ENCODE measurements around the gene NUDC. TPM values are rescaled to one million over a fixed set of nuclear protein-coding genes. Genes with fewer than 3 reads are reported as not detected.

NUDC gene
- total RNA-seq, 5 donors from 2014 or later (not counting 1 experiment from before 2014, with no cell fraction given) = 39.1 to 45.7 (median 43.2) TPM

GRCh38 chr1:26909951-26910342 lies 11.6 kb upstream of the NUDC start:
- POLR2A ChIA-PET = no interaction called here
- Histone ChIP-seq H3K27me3 (replicated peaks in 1 of 2; ENCODE audit: control insufficient read depth in 2 of 2, extremely low read depth in 1 of 2, insufficient read depth in 2 of 2, low read length in 1 of 2) (peaks cover 0 to 15% of the 10 kb centered on the region in 2 experiments), H3K27ac (ENCODE audit: low read length) (no peak overlapping the region), H3K9me3 (no peaks in the 10 kb centered on the region), H3K36me3 (ENCODE audit: control insufficient read depth in 2 of 2, extremely low read depth in 1 of 2, insufficient read depth in 1 of 2, low read length in 1 of 2) (no peaks in the 10 kb centered on the region), H3K4me3 (ENCODE audit: control insufficient read depth in 1 of 2, extremely low read depth in 1 of 2, low read length in 1 of 2) (no peak overlapping the region), H3K4me1 (ENCODE audit: control insufficient read depth in 1 of 2, extremely low read depth in 1 of 2, insufficient read depth in 2 of 2, low read length in 2 of 2) (no peaks in the 10 kb centered on the region)
- DNase-seq (no peak), ATAC-seq (replicated peaks in 1 of 4) (no peak)
- no peaks in the 10 kb centered on the region for H3K9me3 Mint-ChIP-seq
- CTCF ChIA-PET = no interaction called here
- WGBS (ENCODE audit: insufficient coverage) = 67% methylated on average over 2 of the region's 3 CpGs
- peaks cover 0 to 10% of the 10 kb centered on the region in 2 donors for H3K27me3 Mint-ChIP-seq
- no peaks in the 10 kb centered on the region for H3K36me3 Mint-ChIP-seq
- H3K4me3 Mint-ChIP-seq = no peak overlapping the region
- H3K27ac Mint-ChIP-seq = no peak overlapping the region
- H3K4me1 Mint-ChIP-seq = no peaks in the 10 kb centered on the region

GRCh38 chr1:26910343-26911160 lies 11.0 kb upstream of the NUDC start:
- Histone ChIP-seq H3K27me3 (replicated peaks in 1 of 2; ENCODE audit: control insufficient read depth in 2 of 2, extremely low read depth in 1 of 2, insufficient read depth in 2 of 2, low read length in 1 of 2) (peaks cover 0 to 19% of the 10 kb centered on the region in 2 experiments), H3K4me1 (ENCODE audit: control insufficient read depth in 1 of 2, extremely low read depth in 1 of 2, insufficient read depth in 2 of 2, low read length in 2 of 2) (no peaks in the 10 kb centered on the region), H3K9me3 (no peaks in the 10 kb centered on the region), H3K4me3 (ENCODE audit: control insufficient read depth in 1 of 2, extremely low read depth in 1 of 2, low read length in 1 of 2) (no peak overlapping the region), H3K36me3 (ENCODE audit: control insufficient read depth in 2 of 2, extremely low read depth in 1 of 2, insufficient read depth in 1 of 2, low read length in 1 of 2) (no peaks in the 10 kb centered on the region), H3K27ac (ENCODE audit: low read length) (no peak overlapping the region)
- Mint-ChIP-seq H3K9me3 (no peaks in the 10 kb centered on the region), H3K27ac (no peak overlapping the region), H3K27me3 (peaks cover 0 to 10% of the 10 kb centered on the region in 2 donors), H3K4me3 (no peak overlapping the region), H3K36me3 (no peaks in the 10 kb centered on the region), H3K4me1 (no peaks in the 10 kb centered on the region)
- no peak for DNase-seq
- ChIA-PET CTCF (no interaction called here), POLR2A (no interaction called here)
- ATAC-seq (replicated peaks in 1 of 4) = no peak
- WGBS (ENCODE audit: insufficient coverage) = 88% methylated on average over 2 of the region's 4 CpGs

GRCh38 chr1:26911399-26912146 lies 10.0 kb upstream of the NUDC start:
- ATAC-seq (replicated peaks in 1 of 4) (no peak), DNase-seq (no peak)
- ChIA-PET POLR2A (no interaction called here), CTCF (interaction anchor here in 1 of 2 donors (0.5 kb wide), 1 partner anchor 19 kb away, joined by 3 read pairs; no protein-coding TSS in a partner anchor)
- Mint-ChIP-seq H3K9me3 (no peaks in the 10 kb centered on the region), H3K4me3 (no peak overlapping the region), H3K4me1 (no peaks in the 10 kb centered on the region), H3K27me3 (peaks cover 0 to 10% of the 10 kb centered on the region in 2 donors), H3K36me3 (no peaks in the 10 kb centered on the region), H3K27ac (no peak overlapping the region)
- Histone ChIP-seq H3K4me3 (ENCODE audit: control insufficient read depth in 1 of 2, extremely low read depth in 1 of 2, low read length in 1 of 2) (no peak overlapping the region), H3K36me3 (ENCODE audit: control insufficient read depth in 2 of 2, extremely low read depth in 1 of 2, insufficient read depth in 1 of 2, low read length in 1 of 2) (no peaks in the 10 kb centered on the region), H3K27me3 (replicated peaks in 1 of 2; ENCODE audit: control insufficient read depth in 2 of 2, extremely low read depth in 1 of 2, insufficient read depth in 2 of 2, low read length in 1 of 2) (peaks cover 0 to 21% of the 10 kb centered on the region in 2 experiments), H3K9me3 (no peaks in the 10 kb centered on the region), H3K4me1 (ENCODE audit: control insufficient read depth in 1 of 2, extremely low read depth in 1 of 2, insufficient read depth in 2 of 2, low read length in 2 of 2) (no peaks in the 10 kb centered on the region), H3K27ac (ENCODE audit: low read length) (no peak overlapping the region)
- 83% methylated on average over 6 of the region's 8 CpGs for WGBS (ENCODE audit: insufficient coverage)

DNA sequence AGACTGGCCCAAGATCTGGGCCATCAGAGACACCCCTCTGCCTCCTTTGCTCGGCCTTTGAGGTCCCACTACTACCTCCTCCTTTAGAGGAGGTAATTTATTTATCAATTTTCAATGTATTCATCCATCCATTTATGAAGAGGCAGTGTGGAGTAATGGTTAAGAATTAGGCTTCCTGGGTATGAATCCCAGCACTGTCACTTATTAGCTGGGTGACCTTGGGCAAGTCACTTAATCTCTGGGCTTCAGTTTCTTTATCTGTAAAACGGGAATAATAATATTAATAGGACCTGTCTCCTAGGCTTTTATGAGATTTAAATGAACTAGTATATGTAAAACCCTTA lies 9.4 kb upstream of the NUDC start:
- no peaks in the 10 kb centered on the region for H3K36me3 ChIP-seq (ENCODE audit: control insufficient read depth in 2 of 2, extremely low read depth in 1 of 2, insufficient read depth in 1 of 2, low read length in 1 of 2)
- H3K4me3 Mint-ChIP-seq = no peak overlapping the region
- no peak overlapping the region for H3K4me3 ChIP-seq (ENCODE audit: control insufficient read depth in 1 of 2, extremely low read depth in 1 of 2, low read length in 1 of 2)
- CTCF ChIA-PET = interaction anchor here in 1 of 2 donors (0.5 kb wide), 1 partner anchor 18 kb away, joined by 3 read pairs; no protein-coding TSS in a partner anchor
- H3K27me3 ChIP-seq (replicated peaks in 1 of 2; ENCODE audit: control insufficient read depth in 2 of 2, extremely low read depth in 1 of 2, insufficient read depth in 2 of 2, low read length in 1 of 2) = peaks cover 0 to 23% of the 10 kb centered on the region in 2 experiments
- H3K4me1 Mint-ChIP-seq = no peaks in the 10 kb centered on the region
- H3K27ac Mint-ChIP-seq = no peak overlapping the region
- POLR2A ChIA-PET = no interaction called here
- no peak overlapping the region for H3K27ac ChIP-seq (ENCODE audit: low read length)
- WGBS (ENCODE audit: insufficient coverage) = no CpG with 5 or more reads among the region's 2 CpGs
- H3K4me1 ChIP-seq (ENCODE audit: control insufficient read depth in 1 of 2, extremely low read depth in 1 of 2, insufficient read depth in 2 of 2, low read length in 2 of 2) = no peaks in the 10 kb centered on the region
- no peaks in the 10 kb centered on the region for H3K36me3 Mint-ChIP-seq
- ATAC-seq (replicated peaks in 1 of 4) (no peak), DNase-seq (no peak)
- no peaks in the 10 kb centered on the region for H3K9me3 Mint-ChIP-seq
- H3K9me3 ChIP-seq = no peaks in the 10 kb centered on the region
- peaks cover 0 to 6% of the 10 kb centered on the region in 2 donors for H3K27me3 Mint-ChIP-seq

- DNase-seq = no peak
- Mint-ChIP-seq H3K4me1 (no peaks in the 10 kb centered on the region), H3K27ac (no peak overlapping the region), H3K4me3 (no peak overlapping the region), H3K27me3 (peaks cover 0 to 4% of the 10 kb centered on the region in 2 donors), H3K36me3 (no peaks in the 10 kb centered on the region), H3K9me3 (no peaks in the 10 kb centered on the region)
- no peaks in the 10 kb centered on the region for H3K36me3 ChIP-seq (ENCODE audit: control insufficient read depth in 2 of 2, extremely low read depth in 1 of 2, insufficient read depth in 1 of 2, low read length in 1 of 2)
- H3K4me3 ChIP-seq (ENCODE audit: control insufficient read depth in 1 of 2, extremely low read depth in 1 of 2, low read length in 1 of 2) = no peak overlapping the region
- H3K27me3 ChIP-seq (replicated peaks in 1 of 2; ENCODE audit: control insufficient read depth in 2 of 2, extremely low read depth in 1 of 2, insufficient read depth in 2 of 2, low read length in 1 of 2) = peaks cover 0 to 23% of the 10 kb centered on the region in 2 experiments
- H3K27ac ChIP-seq (ENCODE audit: low read length) = no peak overlapping the region
- no peaks in the 10 kb centered on the region for H3K4me1 ChIP-seq (ENCODE audit: control insufficient read depth in 1 of 2, extremely low read depth in 1 of 2, insufficient read depth in 2 of 2, low read length in 2 of 2)
- H3K9me3 ChIP-seq = no peaks in the 10 kb centered on the region
- WGBS (ENCODE audit: insufficient coverage) = 64% methylated on average over 3 of the region's 5 CpGs
- ChIA-PET POLR2A (no interaction called here), CTCF (interaction anchor here in 1 of 2 donors (0.6 kb wide), 1 partner anchor 49 kb away, joined by 3 read pairs; no protein-coding TSS in a partner anchor)
- ATAC-seq (replicated peaks in 1 of 4) = no peak
Measured at GRCh38 chr1:26913389-26913753, 8.2 kb upstream of the NUDC start.

- Mint-ChIP-seq H3K27ac (no peak within 1 kb of the TSS), H3K9me3 (no peaks in the 10 kb centered on the region), H3K4me3 (no peak within 1 kb of the TSS), H3K27me3 (peaks cover 0 to 4% of the 10 kb centered on the region in 2 donors), H3K4me1 (no peaks in the 10 kb centered on the region), H3K36me3 (no peaks in the 10 kb centered on the region)
- no peaks in the 10 kb centered on the region for H3K9me3 ChIP-seq
- CTCF ChIA-PET = no interaction called here
- whole genome bisulfite sequencing (ENCODE audit: insufficient coverage) = 82% methylated on average over 14 of the region's 16 CpGs
- H3K27me3 ChIP-seq (replicated peaks in 1 of 2; ENCODE audit: control insufficient read depth in 2 of 2, extremely low read depth in 1 of 2, insufficient read depth in 2 of 2, low read length in 1 of 2) = peaks cover 0 to 23% of the 10 kb centered on the region in 2 experiments
- no peaks in the 10 kb centered on the region for H3K4me1 ChIP-seq (ENCODE audit: control insufficient read depth in 1 of 2, extremely low read depth in 1 of 2, insufficient read depth in 2 of 2, low read length in 2 of 2)
- no peak within 1 kb of the TSS for H3K27ac ChIP-seq (ENCODE audit: low read length)
- H3K36me3 ChIP-seq (ENCODE audit: control insufficient read depth in 2 of 2, extremely low read depth in 1 of 2, insufficient read depth in 1 of 2, low read length in 1 of 2) = no peaks in the 10 kb centered on the region
- POLR2A ChIA-PET = no interaction called here
- DNase-seq = no peak
- H3K4me3 ChIP-seq (ENCODE audit: control insufficient read depth in 1 of 2, extremely low read depth in 1 of 2, low read length in 1 of 2) = no peak within 1 kb of the TSS
- ATAC-seq (replicated peaks in 1 of 4) = no peak
Measured at GRCh38 chr1:26913754-26914619, 7.6 kb upstream of the NUDC start, which contains the start of gene NR0B2. Gene NR0B2, minus strand, starts transcription at chr1:26913975. Its CDS starts 35 bp downstream, at chr1:26913940.

All from T-cell (primary cell).